ENCODE results near the gene PRKAA2.

Gene PRKAA2

DNA sequence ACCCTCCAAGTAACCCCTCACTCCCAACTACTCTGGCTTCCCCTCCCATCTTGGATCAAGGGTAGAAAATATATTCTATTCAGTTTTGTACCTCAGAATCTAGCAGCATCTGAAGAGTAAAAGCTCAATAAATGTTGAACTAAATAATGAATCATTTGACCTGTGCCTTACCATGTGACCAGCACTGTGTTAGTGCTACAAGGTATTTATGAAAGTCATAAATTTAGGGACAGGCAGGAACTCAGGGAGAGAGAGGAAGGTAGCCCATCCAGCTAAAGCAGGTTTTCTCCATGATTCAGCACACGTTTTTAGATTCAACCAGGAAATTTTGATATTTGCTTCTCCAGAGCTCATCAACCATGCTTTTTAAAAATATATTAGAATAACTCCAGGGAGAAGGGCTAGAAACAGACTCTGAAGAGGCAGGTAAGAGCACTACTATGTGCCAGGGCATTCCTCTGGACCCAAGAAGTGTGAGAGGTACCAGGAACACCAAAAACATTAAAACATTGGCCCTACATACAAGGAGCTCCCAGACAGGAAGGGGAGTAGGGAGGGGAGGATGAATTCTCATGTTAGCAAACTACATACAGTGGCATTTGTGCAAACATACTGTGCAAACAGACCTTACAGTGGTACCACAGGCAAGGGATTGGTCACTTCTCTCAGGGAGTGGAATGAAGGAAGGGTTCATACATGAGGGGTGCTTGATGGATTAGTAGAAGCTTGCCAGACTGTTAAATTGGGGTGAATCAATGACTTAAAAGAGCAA, 109.8 kb downstream of the PRKAA2 start:
- DNase-seq (ENCODE audit: extremely low read depth, low read depth): no peak
- no peak overlapping the region for H3K4me3 ChIP-seq (replicated peaks; ENCODE audit: low read depth, low read length)
- TF ChIP-seq, protein P1, sequence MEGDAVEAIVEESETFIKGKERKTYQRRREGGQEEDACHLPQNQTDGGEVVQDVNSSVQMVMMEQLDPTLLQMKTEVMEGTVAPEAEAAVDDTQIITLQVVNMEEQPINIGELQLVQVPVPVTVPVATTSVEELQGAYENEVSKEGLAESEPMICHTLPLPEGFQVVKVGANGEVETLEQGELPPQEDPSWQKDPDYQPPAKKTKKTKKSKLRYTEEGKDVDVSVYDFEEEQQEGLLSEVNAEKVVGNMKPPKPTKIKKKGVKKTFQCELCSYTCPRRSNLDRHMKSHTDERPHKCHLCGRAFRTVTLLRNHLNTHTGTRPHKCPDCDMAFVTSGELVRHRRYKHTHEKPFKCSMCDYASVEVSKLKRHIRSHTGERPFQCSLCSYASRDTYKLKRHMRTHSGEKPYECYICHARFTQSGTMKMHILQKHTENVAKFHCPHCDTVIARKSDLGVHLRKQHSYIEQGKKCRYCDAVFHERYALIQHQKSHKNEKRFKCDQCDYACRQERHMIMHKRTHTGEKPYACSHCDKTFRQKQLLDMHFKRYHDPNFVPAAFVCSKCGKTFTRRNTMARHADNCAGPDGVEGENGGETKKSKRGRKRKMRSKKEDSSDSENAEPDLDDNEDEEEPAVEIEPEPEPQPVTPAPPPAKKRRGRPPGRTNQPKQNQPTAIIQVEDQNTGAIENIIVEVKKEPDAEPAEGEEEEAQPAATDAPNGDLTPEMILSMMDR (IDR thresholded peaks at IDR 0.05; ENCODE audit: low read depth, low read length, missing control alignments): no peak

DNA sequence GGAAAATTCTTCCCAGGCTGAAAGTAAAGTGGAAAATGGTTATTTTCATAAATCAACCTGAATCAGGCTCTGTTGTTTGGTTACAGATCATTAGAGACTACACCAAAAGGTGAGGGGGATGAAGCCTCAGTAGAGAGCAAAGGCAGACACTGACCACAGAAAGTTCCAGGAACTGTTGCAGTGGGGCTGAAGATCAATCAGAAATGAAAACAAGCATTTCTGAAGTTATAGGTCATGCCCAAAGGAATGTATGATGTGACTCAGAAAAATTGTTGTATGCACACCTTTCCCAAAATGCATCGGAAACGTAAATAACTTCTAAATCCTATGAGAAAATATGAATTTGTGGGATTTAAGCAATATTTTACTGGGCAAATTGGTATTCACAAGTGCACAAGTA, 110.8 kb downstream of the PRKAA2 start:
- DNase-seq (ENCODE audit: extremely low read depth, low read depth): no peak
- TF ChIP-seq, protein P1 (IDR thresholded peaks at IDR 0.05; ENCODE audit: low read depth, low read length, missing control alignments): no peak

DNA sequence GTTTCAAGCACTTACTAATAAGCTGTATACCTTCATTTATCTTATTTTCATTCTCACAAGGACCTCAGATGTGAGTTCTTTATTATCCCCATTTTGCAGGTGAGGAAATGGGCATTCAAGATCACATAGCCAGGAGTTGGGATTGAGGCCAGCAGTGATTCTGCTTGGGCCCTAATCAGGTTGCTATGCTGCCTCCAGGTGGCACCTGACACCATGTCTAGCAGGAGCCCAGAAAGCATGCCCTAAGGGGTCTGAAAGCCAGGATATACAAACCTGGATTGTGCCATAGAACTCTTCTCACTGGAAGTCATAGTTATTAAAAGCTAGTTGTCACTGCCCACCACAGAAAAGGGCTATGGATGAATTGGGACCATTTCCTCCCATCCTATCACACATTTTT, 113.0 kb downstream of the PRKAA2 start:
- no peak for DNase-seq (ENCODE audit: extremely low read depth, low read depth)
- TF ChIP-seq, protein P1 (IDR thresholded peaks at IDR 0.05; ENCODE audit: low read depth, low read length, missing control alignments): no peak
- no peak overlapping the region for H3K4me3 ChIP-seq (replicated peaks; ENCODE audit: low read depth, low read length)

More for the DNA sequence above, 110.8 kb downstream of the PRKAA2 start:
- H3K4me3 ChIP-seq (replicated peaks; ENCODE audit: low read depth, low read length): no peak overlapping the region

DNA sequence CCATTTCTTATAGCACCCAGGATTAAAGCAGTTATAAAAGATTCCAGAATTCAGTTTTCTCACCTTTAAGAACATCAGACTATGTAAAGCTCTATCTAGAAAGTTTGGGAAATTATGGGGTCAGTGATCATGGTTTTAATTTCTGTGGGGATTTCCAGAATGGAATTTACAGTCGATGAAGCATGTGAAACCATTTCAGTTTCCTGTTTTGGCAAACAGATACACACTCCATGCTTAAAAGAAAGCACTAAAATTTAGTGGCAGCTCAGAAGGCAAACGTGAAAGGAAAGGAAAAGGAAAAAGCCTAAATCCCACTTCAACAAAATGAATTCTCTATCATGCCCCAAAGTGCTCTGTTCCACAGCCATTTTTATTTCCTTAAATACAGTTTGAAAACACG, 113.7 kb downstream of the PRKAA2 start:
- TF ChIP-seq, protein P1 (IDR thresholded peaks at IDR 0.05; ENCODE audit: low read depth, low read length, missing control alignments): no peak
- DNase-seq (ENCODE audit: extremely low read depth, low read depth): no peak
- H3K4me3 ChIP-seq (replicated peaks; ENCODE audit: low read depth, low read length): no peak overlapping the region
